ENCODE measurements around the gene SMYD3.

SMYD3 gene

GRCh38 chr1:245986404-245987218 is 520.5 kb downstream of the SMYD3 start:
- no peak overlapping the region for H3K4me2 ChIP-seq (ENCODE audit: low read depth, low read length, poor library complexity, severe bottlenecking)
- H2AFZ ChIP-seq (ENCODE audit: low read length) = no peak overlapping the region
- H3K27me3 ChIP-seq (ENCODE audit: insufficient read depth, low read length, poor library complexity, severe bottlenecking) = no peaks in the 10 kb centered on the region
- H3K9ac ChIP-seq (ENCODE audit: low read depth, low read length, poor library complexity, severe bottlenecking) = no peak overlapping the region
- H3F3A ChIP-seq (ENCODE audit: low read depth) = no peaks in the 10 kb centered on the region
- no peak overlapping the region for H3K4me3 ChIP-seq (ENCODE audit: low read length, poor library complexity, severe bottlenecking)
- peaks cover 14% of the 10 kb centered on the region for H3K4me1 ChIP-seq (ENCODE audit: insufficient read depth, low read length, poor library complexity, severe bottlenecking)
- TF ChIP-seq CTCF (conservative IDR thresholded peaks at IDR 0.05; ENCODE audit: low read length) = no peak
- TF ChIP-seq EZH2phosphoT487 (IDR thresholded peaks at IDR 0.05; ENCODE audit: borderline replicate concordance) = no peak
- no peaks in the 10 kb centered on the region for H3K36me3 ChIP-seq (ENCODE audit: insufficient read depth, low read length)
- H3K9me3 ChIP-seq (ENCODE audit: insufficient read depth, low read depth, low read length) = no peaks in the 10 kb centered on the region
- no peaks in the 10 kb centered on the region for H4K20me1 ChIP-seq (ENCODE audit: insufficient read depth, low read length, poor library complexity, severe bottlenecking)
- H3K79me2 ChIP-seq (ENCODE audit: insufficient read depth, low read length) = no peaks in the 10 kb centered on the region
- H3K9me2 ChIP-seq (replicated peaks; ENCODE audit: low read depth, low read length) = no peaks in the 10 kb centered on the region

- Histone ChIP-seq H3K4me3 (ENCODE audit: low read length, poor library complexity, severe bottlenecking) (no peak overlapping the region), H3K4me2 (ENCODE audit: low read depth, low read length, poor library complexity, severe bottlenecking) (no peak overlapping the region), H3K9me2 (replicated peaks; ENCODE audit: low read depth, low read length) (no peaks in the 10 kb centered on the region), H3K4me1 (ENCODE audit: insufficient read depth, low read length, poor library complexity, severe bottlenecking) (peaks cover 14% of the 10 kb centered on the region), H4K20me1 (ENCODE audit: insufficient read depth, low read length, poor library complexity, severe bottlenecking) (no peaks in the 10 kb centered on the region), H2AFZ (ENCODE audit: low read length) (no peak overlapping the region), H3K9ac (ENCODE audit: low read depth, low read length, poor library complexity, severe bottlenecking) (no peak overlapping the region), H3K36me3 (ENCODE audit: insufficient read depth, low read length) (no peaks in the 10 kb centered on the region), H3K79me2 (ENCODE audit: insufficient read depth, low read length) (no peaks in the 10 kb centered on the region), H3K27me3 (ENCODE audit: insufficient read depth, low read length, poor library complexity, severe bottlenecking) (no peaks in the 10 kb centered on the region), H3F3A (ENCODE audit: low read depth) (no peaks in the 10 kb centered on the region), H3K9me3 (ENCODE audit: insufficient read depth, low read depth, low read length) (no peaks in the 10 kb centered on the region)
- TF ChIP-seq CTCF (conservative IDR thresholded peaks at IDR 0.05; ENCODE audit: low read length) (no peak), EZH2phosphoT487 (IDR thresholded peaks at IDR 0.05; ENCODE audit: borderline replicate concordance) (no peak)
Measured at GRCh38 chr1:245984390-245985155, 522.5 kb downstream of the SMYD3 start.

- Histone ChIP-seq H3F3A (ENCODE audit: low read depth) (no peaks in the 10 kb centered on the region), H3K9me3 (ENCODE audit: insufficient read depth, low read depth, low read length) (no peaks in the 10 kb centered on the region), H3K36me3 (ENCODE audit: insufficient read depth, low read length) (no peaks in the 10 kb centered on the region), H3K9me2 (replicated peaks; ENCODE audit: low read depth, low read length) (no peaks in the 10 kb centered on the region), H3K9ac (ENCODE audit: low read depth, low read length, poor library complexity, severe bottlenecking) (no peak overlapping the region), H4K20me1 (ENCODE audit: insufficient read depth, low read length, poor library complexity, severe bottlenecking) (no peaks in the 10 kb centered on the region), H3K27me3 (ENCODE audit: insufficient read depth, low read length, poor library complexity, severe bottlenecking) (no peaks in the 10 kb centered on the region), H2AFZ (ENCODE audit: low read length) (no peak overlapping the region), H3K79me2 (ENCODE audit: insufficient read depth, low read length) (no peaks in the 10 kb centered on the region), H3K4me2 (ENCODE audit: low read depth, low read length, poor library complexity, severe bottlenecking) (no peak overlapping the region), H3K4me3 (ENCODE audit: low read length, poor library complexity, severe bottlenecking) (no peak overlapping the region), H3K4me1 (ENCODE audit: insufficient read depth, low read length, poor library complexity, severe bottlenecking) (peaks cover 14% of the 10 kb centered on the region)
- TF ChIP-seq CTCF (conservative IDR thresholded peaks at IDR 0.05; ENCODE audit: low read length) (no peak), EZH2phosphoT487 (IDR thresholded peaks at IDR 0.05; ENCODE audit: borderline replicate concordance) (no peak)
Measured at GRCh38 chr1:245983294-245983967, 523.6 kb downstream of the SMYD3 start.

Measured in Loucy (cell line).